ENCODE data around the gene DCAF6. TPM values are rescaled to one million over a fixed set of nuclear protein-coding genes. Genes with fewer than 3 reads are reported as not detected.

The DCAF6 gene
- total RNA-seq, 2 experiments from 2014 or later: 23.2 to 30.6 TPM

- Histone ChIP-seq H3K4me2 (ENCODE audit: low read length) (no peak overlapping the region), H4K20me1 (ENCODE audit: insufficient read depth, low read length) (no peaks in the 10 kb centered on the region), H3K9me2 (ENCODE audit: insufficient read depth, low read length) (no peaks in the 10 kb centered on the region), H3K36me3 (ENCODE audit: insufficient read depth, low read length) (no peaks in the 10 kb centered on the region), H2AFZ (ENCODE audit: low read length) (no peak overlapping the region), H3K79me2 (ENCODE audit: insufficient read depth, low read depth, low read length) (no peaks in the 10 kb centered on the region), H3K4me1 (ENCODE audit: insufficient read depth, low read length, poor library complexity, severe bottlenecking) (no peaks in the 10 kb centered on the region), H3K27ac (ENCODE audit: low read depth, low read length, poor library complexity, severe bottlenecking) (no peak overlapping the region), H3K9me3 (ENCODE audit: low read length) (no peaks in the 10 kb centered on the region), H3K4me3 (ENCODE audit: low read depth, low read length, poor library complexity, severe bottlenecking) (no peak overlapping the region)
- DNase-seq (ENCODE audit: low spot score): no peak
- intact Hi-C loops (cut with micrococcal nuclease; ENCODE audit: unreplicated experiment): no loop called here
- TF ChIP-seq EZH2phosphoT487 (IDR thresholded peaks at IDR 0.05; ENCODE audit: borderline replicate concordance, low read depth, low read length): no peak
- TF ChIP-seq CTCF (conservative IDR thresholded peaks at IDR 0.05; ENCODE audit: low read length): no peak
- no TSS peak for BruUV-seq (replicated peaks)
- ChIA-PET CTCF (ENCODE audit: unreplicated experiment) (no interaction called here), POLR2A (interaction anchor here (0.7 kb wide), 1 partner anchor 89 kb away, joined by 3 read pairs; no protein-coding TSS in a partner anchor)
Measured at GRCh38 chr1:168096296-168097165, 160.0 kb downstream of the DCAF6 start.

GRCh38 chr1:168097921-168098528 is 161.5 kb downstream of the DCAF6 start:
- Histone ChIP-seq H3K27ac (ENCODE audit: low read depth, low read length, poor library complexity, severe bottlenecking) (no peak overlapping the region), H3K4me1 (ENCODE audit: insufficient read depth, low read length, poor library complexity, severe bottlenecking) (no peaks in the 10 kb centered on the region), H4K20me1 (ENCODE audit: insufficient read depth, low read length) (no peaks in the 10 kb centered on the region), H3K36me3 (ENCODE audit: insufficient read depth, low read length) (no peaks in the 10 kb centered on the region), H3K9me3 (ENCODE audit: low read length) (no peaks in the 10 kb centered on the region), H3K79me2 (ENCODE audit: insufficient read depth, low read depth, low read length) (no peaks in the 10 kb centered on the region), H3K4me3 (ENCODE audit: low read depth, low read length, poor library complexity, severe bottlenecking) (no peak overlapping the region), H2AFZ (ENCODE audit: low read length) (no peak overlapping the region), H3K4me2 (ENCODE audit: low read length) (no peak overlapping the region), H3K9me2 (ENCODE audit: insufficient read depth, low read length) (no peaks in the 10 kb centered on the region)
- intact Hi-C loops (cut with micrococcal nuclease; ENCODE audit: unreplicated experiment): no loop called here
- ChIA-PET CTCF (ENCODE audit: unreplicated experiment) (interaction anchor here (0.7 kb wide), 1 partner anchor 60 kb away, joined by 3 read pairs; no protein-coding TSS in a partner anchor), POLR2A (interaction anchor here (0.6 kb wide), 1 partner anchor 58 kb away, joined by 3 read pairs; no protein-coding TSS in a partner anchor)
- TF ChIP-seq EZH2phosphoT487 (IDR thresholded peaks at IDR 0.05; ENCODE audit: borderline replicate concordance, low read depth, low read length) (no peak), CTCF (conservative IDR thresholded peaks at IDR 0.05; ENCODE audit: low read length) (no peak)
- no peak for DNase-seq (ENCODE audit: low spot score)
- BruUV-seq (replicated peaks): no TSS peak
